ENCODE data around the gene CHRNB2. TPM values are rescaled to one million over a fixed set of nuclear protein-coding genes. Genes with fewer than 3 reads are reported as not detected.
A peak's percentile ranks its signal among the peaks of the same experiment; 100 is the strongest.

CHRNB2 gene
- total RNA-seq, 1 experiment from 2014 or later: not detected

- DNase-seq (ENCODE audit: extremely low read depth, low read depth): peak; percentile 94
Measured at GRCh38 chr1:154607609-154608396, 40.2 kb downstream of the CHRNB2 start, which contains the start of gene ADAR. ADAR (minus strand) TSS chr1:154608186; CDS start chr1:154608006, 180 bp downstream.

GRCh38 chr1:154608397-154609270, 41.1 kb downstream of the CHRNB2 start:
- DNase-seq (ENCODE audit: extremely low read depth, low read depth): no peak

- no peak for DNase-seq (ENCODE audit: extremely low read depth, low read depth)
Measured at GRCh38 chr1:154609398-154610380, 42.1 kb downstream of the CHRNB2 start.

GRCh38 chr1:154611150-154611862, 43.7 kb downstream of the CHRNB2 start:
- no peak for DNase-seq (ENCODE audit: extremely low read depth, low read depth)

- no peak for DNase-seq (ENCODE audit: extremely low read depth, low read depth)
Measured at GRCh38 chr1:154614247-154614646, 46.7 kb downstream of the CHRNB2 start.

- DNase-seq (ENCODE audit: extremely low read depth, low read depth): no peak
Measured at GRCh38 chr1:154614901-154615300, 47.3 kb downstream of the CHRNB2 start.

GRCh38 chr1:154615411-154615810, 47.8 kb downstream of the CHRNB2 start:
- no peak for DNase-seq (ENCODE audit: extremely low read depth, low read depth)

- no peak for DNase-seq (ENCODE audit: extremely low read depth, low read depth)
Measured at GRCh38 chr1:154616659-154617345, 49.2 kb downstream of the CHRNB2 start.

- DNase-seq (ENCODE audit: extremely low read depth, low read depth): no peak
Measured at GRCh38 chr1:154619181-154619948, 51.8 kb downstream of the CHRNB2 start.

- DNase-seq (ENCODE audit: extremely low read depth, low read depth): no peak
Measured at GRCh38 chr1:154620751-154621150, 53.2 kb downstream of the CHRNB2 start.

- DNase-seq (ENCODE audit: extremely low read depth, low read depth): no peak
Measured at GRCh38 chr1:154621875-154622274, 54.3 kb downstream of the CHRNB2 start.

- no peak for DNase-seq (ENCODE audit: extremely low read depth, low read depth)
Measured at GRCh38 chr1:154622503-154623039, 55.0 kb downstream of the CHRNB2 start.

GRCh38 chr1:154623358-154623757, 55.8 kb downstream of the CHRNB2 start:
- no peak for DNase-seq (ENCODE audit: extremely low read depth, low read depth)

- no peak for DNase-seq (ENCODE audit: extremely low read depth, low read depth)
Measured at GRCh38 chr1:154624746-154625643, 57.4 kb downstream of the CHRNB2 start.

GRCh38 chr1:154626456-154627256, 59.1 kb downstream of the CHRNB2 start:
- DNase-seq (ENCODE audit: extremely low read depth, low read depth): no peak

Measured in NCI-H460 (cell line).